K562 (cell line): Measurements from ENCODE around the gene HOXA4. TPM values are rescaled to one million over a fixed set of nuclear protein-coding genes. Genes with fewer than 3 reads are reported as not detected.

Source experiments
- ATAC-seq: fragments of 200-7000 bp; cut with Tn5 transposase; 3 replicates; pipeline ENCODE4 v1.9.1; 2020; ENCODE audit warnings: moderate library complexity
- BruUV-seq: library from RNA; stranded (reverse); fragments of 400-500 nt; replicated peaks from 2 replicates; lab custom pipeline; 2021; lab: Mats Ljungman, UMichigan
- CTCF ChIA-PET: fragments of 300-600 bp; formaldehyde crosslinking; extraction: SDS; loops from one replicate; lab custom pipeline; 2021; ENCODE audit warnings: low intra/inter-chr PET ratio; lab: Yijun Ruan, JAX
- POLR2A ChIA-PET: fragments of 300-600, 350-650 bp; sonication (Branson Sonifier 250); formaldehyde crosslinking; extraction: SDS; loops from one replicate; lab custom pipeline; 2021; ENCODE audit warnings: antibody characterized with exemption, inconsistent platforms; lab: Yijun Ruan, JAX
- DNase-seq, 4 experiments: peaks; one replicate each; pipeline versions ENCODE4 v3.0.0 to v3.0.0-alpha.2; 2011 to 2018; ENCODE audit warnings: low spot score in 3 of 4, mixed read lengths in 3 of 4; ENCODE audit errors: extremely low read depth in 1 of 4
- FAIRE-seq: peaks from 2 replicates; lab custom pipeline; 2011; peaks lifted over from hg19 to GRCh38; lab: Jason Lieb, UNC
- H2AFZ ChIP-seq: 2 replicates; pipeline ENCODE4 v1.6.0; 2011; ENCODE audit warnings: low read depth, low read length, control low read depth, inconsistent platforms
- H3K27ac ChIP-seq: fragments of 200-600 bp; 3 replicates; pipeline ENCODE4 v1.8.0; 2011; ENCODE audit warnings: low read depth, mild to moderate bottlenecking, control low read depth, inconsistent platforms, low read length, moderate library complexity, mixed read lengths; ENCODE audit errors: extremely low read depth
- H3K27me3 ChIP-seq, 2 experiments: fragments of 300-600 bp in 1 of 2; 2 replicates in 1 of 2; 3 replicates in 1 of 2; pipeline versions ENCODE4 v1.6.0 to v1.8.0; 2011; ENCODE audit warnings: inconsistent platforms in 2 of 2, low read length in 2 of 2, mild to moderate bottlenecking in 1 of 2, mixed read lengths in 1 of 2, moderate library complexity in 1 of 2; ENCODE audit not compliant: control insufficient read depth in 2 of 2, insufficient read depth in 2 of 2
- H3K36me3 ChIP-seq: fragments of 300-600 bp; 3 replicates; pipeline ENCODE4 v1.8.0; 2011; ENCODE audit warnings: mild to moderate bottlenecking, low read length, inconsistent platforms; ENCODE audit not compliant: control insufficient read depth, insufficient read depth
- H3K4me1 ChIP-seq, 2 experiments: fragments of 200-600 bp in 1 of 2; replicated peaks in 1 of 2; 2 replicates in 1 of 2; 3 replicates in 1 of 2; pipeline versions ENCODE4 v1.5.1 to v1.8.0; 2011; ENCODE audit warnings: inconsistent platforms in 2 of 2, low read length in 2 of 2, mild to moderate bottlenecking in 1 of 2, mixed read lengths in 1 of 2, moderate library complexity in 1 of 2; ENCODE audit not compliant: control insufficient read depth in 2 of 2, insufficient read depth in 2 of 2
- H3K4me2 ChIP-seq: 2 replicates; pipeline ENCODE4 v1.6.1; 2011; ENCODE audit warnings: low read length, control low read depth, inconsistent platforms, mixed read lengths; ENCODE audit not compliant: insufficient read depth
- H3K4me3 ChIP-seq: fragments of 200-600 bp; sonication (generic), shearing (Covaris generic); 2 replicates; pipeline ENCODE4 v1.5.1; 2016; ENCODE audit warnings: control low read depth, inconsistent platforms
- H3K79me2 ChIP-seq: fragments of 200-600 bp; 3 replicates; pipeline ENCODE4 v1.8.0; 2011; ENCODE audit warnings: low read length, inconsistent platforms; ENCODE audit not compliant: control insufficient read depth, insufficient read depth
- H3K9ac ChIP-seq, 2 experiments: 2 replicates each; pipeline versions ENCODE4 v1.6.0 to v1.6.1; 2011; ENCODE audit warnings: low read depth in 2 of 2, low read length in 2 of 2, control low read depth in 1 of 2, inconsistent platforms in 1 of 2, mild to moderate bottlenecking in 1 of 2, mixed read lengths in 1 of 2; ENCODE audit not compliant: insufficient read depth in 1 of 2
- H3K9me1 ChIP-seq: one replicate; pipeline ENCODE4 v1.6.0; 2011; ENCODE audit warnings: inconsistent platforms, mild to moderate bottlenecking, low read length, moderate library complexity; ENCODE audit not compliant: control insufficient read depth, insufficient read depth
- H3K9me3 ChIP-seq: replicated peaks from 2 replicates; pipeline ENCODE4 v1.5.1; 2011; ENCODE audit warnings: low read depth, low read length, inconsistent platforms; ENCODE audit not compliant: control insufficient read depth, insufficient read depth
- H4K20me1 ChIP-seq: replicated peaks from 2 replicates; pipeline ENCODE4 v1.6.1; 2011; ENCODE audit warnings: low read length, inconsistent platforms, mixed read lengths; ENCODE audit not compliant: control insufficient read depth, insufficient read depth
- EGR1 ChIP-seq: fragments of 450-650 bp; conservative IDR thresholded peaks from 2 replicates; pipeline ENCODE4 v1.6.1; 2017; ENCODE audit warnings: mild to moderate bottlenecking
- HDAC1 ChIP-seq, 2 experiments: fragments of 450-650 bp; IDR thresholded peaks; 2 replicates each; pipeline ENCODE4 v1.6.1; 2016 to 2017; ENCODE audit warnings: inconsistent platforms in 1 of 2, mild to moderate bottlenecking in 1 of 2, moderate library complexity in 1 of 2
- HEY1 ChIP-seq: fragments of 250-450 bp; sonication (Bioruptor Pico); IDR thresholded peaks from 2 replicates; pipeline ENCODE4 v1.5.0; 2020; ENCODE audit warnings: mild to moderate bottlenecking, moderate library complexity, borderline replicate concordance
- KAT7 ChIP-seq: sonication (generic); formaldehyde crosslinking; IDR thresholded peaks from 2 replicates; pipeline ENCODE4 v1.8.0; 2022; ENCODE audit warnings: missing genetic modification reagents, mild to moderate bottlenecking, borderline replicate concordance
- KLF16 ChIP-seq: IDR thresholded peaks from 2 replicates; pipeline ENCODE4 v1.6.1; 2016; ENCODE audit warnings: antibody characterized with exemption
- MTF1 ChIP-seq: fragments of 250-450 bp; sonication (Bioruptor Pico); IDR thresholded peaks from 2 replicates; pipeline ENCODE4 v1.9.0; 2021; ENCODE audit warnings: moderate library complexity, mild to moderate bottlenecking, inconsistent platforms, borderline replicate concordance
- NCOA6 ChIP-seq: fragments of 450-650 bp; IDR thresholded peaks from 2 replicates; pipeline ENCODE4 v1.6.1; 2017; ENCODE audit warnings: mild to moderate bottlenecking
- SNRNP70 ChIP-seq: fragments of 200-400 bp; formaldehyde crosslinking; optimal IDR thresholded peaks from 2 replicates; pipeline ENCODE3; 2017; ENCODE audit warnings: low read depth, low read length
- STAT5A ChIP-seq: IDR thresholded peaks from 2 replicates; pipeline ENCODE4 v1.6.1; 2012; ENCODE audit warnings: low read length, inconsistent platforms, borderline replicate concordance
- TGIF2 ChIP-seq: sonication (generic); formaldehyde crosslinking; IDR thresholded peaks from 2 replicates; pipeline ENCODE4 v1.8.1; 2022; ENCODE audit warnings: mild to moderate bottlenecking, missing genetic modification reagents, moderate library complexity
- XRCC4 ChIP-seq: IDR thresholded peaks from one replicate; pipeline ENCODE4 v1.6.1; 2011; ENCODE audit not compliant: insufficient read depth, insufficient read length; ENCODE audit errors: extremely low read depth
- ZNF23 ChIP-seq: fragments of 250-450 bp; sonication (Bioruptor Pico); IDR thresholded peaks from 2 replicates; pipeline ENCODE4 v1.4.0; 2020; ENCODE audit warnings: mild to moderate bottlenecking
- WGBS: fragments of 100-300 bp; shearing (Covaris generic); methylation state at CpG from one replicate; pipeline ENCODE4 v1.1.6; 2016; ENCODE audit warnings: low coverage, mixed read lengths; ENCODE audit not compliant: insufficient coverage; ENCODE audit errors: missing lambda C conversion rate; 5-methylcytosine and 5-hydroxymethylcytosine counted together
- in situ Hi-C: fragments of 300-500 bp; cut with MboI; formaldehyde crosslinking; loops from 4 replicates; pipeline ENCODE4 v1.15.0; 2018; ENCODE audit warnings: inconsistent platforms, mixed read lengths
- intact Hi-C: fragments of 100-400 bp; cut with micrococcal nuclease; formaldehyde crosslinking; loops from 2 replicates; pipeline ENCODE4 v1.14.2; 2022
- polyA plus RNA-seq, 8 experiments: library from polyadenylated mRNA; depleted of rRNA in 4 of 8; stranded (reverse) in 5 of 8; unstranded in 3 of 8; fragments of >200 nt; fragmentation: Nextera tagmentation in 2 of 8; fragmentation: Illumina TruSeq in 1 of 8; extraction: Ambion mirVana in 2 of 8; extraction: Trizol in 1 of 8; gene quantifications; 2 replicates each; pipeline versions ENCODE4 v1.2.1 to v1.2.3, GENCODE V29; 2011 to 2014; ENCODE audit warnings: inconsistent platforms in 1 of 8, missing spikeins in 1 of 8
- total RNA-seq, 7 experiments: library from RNA; depleted of rRNA in 6 of 7; stranded (reverse); fragments of >200 nt in 6 of 7; fragmentation: Illumina TruSeq in 2 of 7; extraction: Trizol in 2 of 7; gene quantifications; 2 replicates each; pipeline versions ENCODE4 v1.2.1 to v1.2.3, GENCODE V29; 2011 to 2021; ENCODE audit warnings: low replicate concordance in 1 of 7
- TF ChIP-seq, protein P1 (sequence below): fragments of 450-650 bp; formaldehyde crosslinking; IDR thresholded peaks from 2 replicates; pipeline ENCODE4 v1.4.0; 2020; ENCODE audit warnings: mild to moderate bottlenecking, mixed read lengths
- TF ChIP-seq, protein P2 (sequence below): fragments of 250-450 bp; sonication (Bioruptor Pico); IDR thresholded peaks from 2 replicates; pipeline ENCODE4 v1.8.0; 2022; ENCODE audit warnings: inconsistent platforms

The HOXA4 gene
- total and polyA plus RNA-seq, 9 of the 15 experiments (the other 6 are each of a cell fraction or from before 2014, with no cell fraction given), result not detected

DNA sequence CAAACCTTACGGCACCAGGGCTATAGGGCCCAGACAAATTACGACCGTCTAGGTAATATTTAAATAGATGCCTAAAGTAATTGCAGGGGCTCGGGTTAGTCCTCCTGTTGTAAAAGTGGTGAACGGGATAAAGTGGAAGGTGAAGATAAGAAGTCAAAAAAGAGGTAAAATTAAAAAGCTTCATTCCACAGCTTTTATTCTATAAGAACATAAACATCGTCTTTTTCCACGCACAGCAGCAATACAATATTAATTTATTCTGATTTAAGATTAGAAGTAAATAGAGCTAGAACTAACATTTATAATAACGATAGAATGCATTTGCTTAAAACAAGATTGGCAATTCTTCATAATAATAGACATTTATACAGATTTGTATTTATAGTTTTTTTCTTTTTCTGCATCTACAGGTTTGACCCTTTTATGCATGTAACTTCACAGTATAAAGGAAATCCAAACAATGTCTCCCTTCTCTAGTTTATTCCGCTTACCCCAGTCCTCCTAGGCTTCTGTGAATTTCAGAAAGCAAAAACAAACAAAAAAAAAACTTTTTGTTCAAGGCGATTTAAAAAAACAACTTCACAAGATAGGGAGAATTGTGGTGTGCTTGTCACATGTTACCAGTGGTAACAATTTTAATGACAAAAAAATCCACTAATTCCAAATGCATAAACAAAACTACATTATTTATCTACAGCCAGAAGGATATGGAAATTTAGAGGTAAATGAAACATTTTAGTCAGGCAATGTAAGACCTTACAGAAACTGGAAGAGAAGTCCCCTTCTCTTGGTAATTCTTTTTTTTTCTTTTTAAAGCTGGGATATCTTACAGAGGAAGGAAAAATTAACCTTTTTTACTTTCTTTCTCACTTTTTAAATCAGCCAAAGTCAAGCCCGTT, 40.1 kb upstream of the HOXA4 start (continued):
- TF ChIP-seq, protein P1, sequence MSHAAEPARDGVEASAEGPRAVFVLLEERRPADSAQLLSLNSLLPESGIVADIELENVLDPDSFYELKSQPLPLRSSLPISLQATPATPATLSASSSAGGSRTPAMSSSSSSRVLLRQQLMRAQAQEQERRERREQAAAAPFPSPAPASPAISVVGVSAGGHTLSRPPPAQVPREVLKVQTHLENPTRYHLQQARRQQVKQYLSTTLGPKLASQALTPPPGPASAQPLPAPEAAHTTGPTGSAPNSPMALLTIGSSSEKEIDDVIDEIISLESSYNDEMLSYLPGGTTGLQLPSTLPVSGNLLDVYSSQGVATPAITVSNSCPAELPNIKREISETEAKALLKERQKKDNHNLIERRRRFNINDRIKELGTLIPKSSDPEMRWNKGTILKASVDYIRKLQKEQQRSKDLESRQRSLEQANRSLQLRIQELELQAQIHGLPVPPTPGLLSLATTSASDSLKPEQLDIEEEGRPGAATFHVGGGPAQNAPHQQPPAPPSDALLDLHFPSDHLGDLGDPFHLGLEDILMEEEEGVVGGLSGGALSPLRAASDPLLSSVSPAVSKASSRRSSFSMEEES (CRISPR knock-in tag), result no peak
- no peak for TF ChIP-seq STAT5A

DNA sequence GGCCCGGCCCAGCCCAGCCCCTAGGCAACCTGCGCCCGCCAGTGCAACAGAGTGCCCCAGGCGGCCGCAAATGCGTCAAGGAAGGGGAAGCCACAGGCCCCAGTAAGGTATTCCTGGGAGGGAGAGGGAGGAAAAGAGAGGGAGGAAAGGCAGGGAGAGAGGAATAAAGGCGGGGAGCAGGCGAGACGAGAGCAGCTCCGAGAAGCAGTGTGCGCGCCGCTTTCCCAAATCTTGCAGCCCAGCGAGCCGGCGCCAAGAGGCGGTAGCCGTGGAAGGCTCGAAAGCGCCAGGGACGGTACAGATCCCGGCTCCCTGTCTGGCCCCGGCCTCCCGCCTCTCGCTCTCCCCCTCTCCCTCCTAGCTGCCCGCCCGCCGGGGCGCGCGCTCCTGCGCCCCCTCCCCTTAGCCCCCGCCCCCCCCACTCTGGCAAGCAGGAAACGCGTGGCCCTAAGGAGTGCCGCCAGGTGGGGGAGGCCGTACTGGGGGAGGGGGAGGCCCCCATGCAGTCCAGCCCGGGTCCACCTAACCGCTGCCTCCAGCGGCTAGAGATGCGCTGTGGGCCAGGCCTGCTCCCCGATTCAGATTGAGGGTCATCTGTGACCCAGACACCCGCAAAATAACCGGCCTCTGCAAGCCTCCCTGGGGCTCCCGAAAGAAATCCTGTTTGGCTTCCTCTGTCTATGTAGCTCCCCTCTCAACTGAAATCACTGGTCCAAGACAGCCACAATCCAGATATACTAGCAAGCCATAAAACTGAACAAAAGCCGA, 39.3 kb upstream of the HOXA4 start:
- Histone ChIP-seq H3K27ac (no peak overlapping the region), H2AFZ (no peak overlapping the region), H3K9ac (no peak overlapping the region), H3K4me2 (no peak overlapping the region), H4K20me1 (no peaks in the 10 kb centered on the region), H3K4me1 (peaks cover 0 to 5% of the 10 kb centered on the region in 2 experiments; a peak in 1 of 5 replicates), H3K36me3 (no peaks in the 10 kb centered on the region), H3K4me3 (no peak overlapping the region), H3K27me3 (peaks cover 24 to 71% of the 10 kb centered on the region in 2 experiments; a peak in 4 of 5 replicates), H3K79me2 (no peaks in the 10 kb centered on the region), H3K9me3 (no peaks in the 10 kb centered on the region), H3K9me1 (no peaks in the 10 kb centered on the region)
- in situ Hi-C loops (loop anchor here (5.0 to 25.0 kb wide), 4 partner anchors 658 to 1283 kb away; no protein-coding TSS in a partner anchor), intact Hi-C loops (no loop called here)
- 39% methylated on average over 20 of the region's 46 CpGs for WGBS
- DNase-seq (no peak), FAIRE-seq (no peak), ATAC-seq (no peak)
- CTCF ChIA-PET, result no interaction called here
- POLR2A ChIA-PET, result interaction anchor here (0.8 kb wide), 1 partner anchor 9 kb away, joined by 3 read pairs; no protein-coding TSS in a partner anchor
- no TSS peak for BruUV-seq
- no peak for TF ChIP-seq MTF1 (CRISPR knock-in tag)
- TF ChIP-seq EGR1, result no peak
- TF ChIP-seq HDAC1 (IDR thresholded peaks at IDR 0.05), result no peak
- TF ChIP-seq XRCC4, result no peak
- TF ChIP-seq KLF16, result no peak
- no peak for TF ChIP-seq HEY1
- TF ChIP-seq KAT7 (CRISPR knock-in tag), result no peak
- TF ChIP-seq TGIF2 (CRISPR knock-in tag), result no peak
- no peak for TF ChIP-seq ZNF23 (CRISPR knock-in tag)
- TF ChIP-seq, protein P2, sequence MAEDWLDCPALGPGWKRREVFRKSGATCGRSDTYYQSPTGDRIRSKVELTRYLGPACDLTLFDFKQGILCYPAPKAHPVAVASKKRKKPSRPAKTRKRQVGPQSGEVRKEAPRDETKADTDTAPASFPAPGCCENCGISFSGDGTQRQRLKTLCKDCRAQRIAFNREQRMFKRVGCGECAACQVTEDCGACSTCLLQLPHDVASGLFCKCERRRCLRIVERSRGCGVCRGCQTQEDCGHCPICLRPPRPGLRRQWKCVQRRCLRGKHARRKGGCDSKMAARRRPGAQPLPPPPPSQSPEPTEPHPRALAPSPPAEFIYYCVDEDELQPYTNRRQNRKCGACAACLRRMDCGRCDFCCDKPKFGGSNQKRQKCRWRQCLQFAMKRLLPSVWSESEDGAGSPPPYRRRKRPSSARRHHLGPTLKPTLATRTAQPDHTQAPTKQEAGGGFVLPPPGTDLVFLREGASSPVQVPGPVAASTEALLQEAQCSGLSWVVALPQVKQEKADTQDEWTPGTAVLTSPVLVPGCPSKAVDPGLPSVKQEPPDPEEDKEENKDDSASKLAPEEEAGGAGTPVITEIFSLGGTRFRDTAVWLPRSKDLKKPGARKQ (CRISPR knock-in tag), result no peak
- no peak for TF ChIP-seq NCOA6
- no peak for TF ChIP-seq SNRNP70
